Measurements from ENCODE around the gene GPBP1L1. TPM values are rescaled to one million over a fixed set of nuclear protein-coding genes. Genes with fewer than 3 reads are reported as not detected.

Gene GPBP1L1
- total RNA-seq, 1 experiment from 2014 or later: 124 TPM

DNA sequence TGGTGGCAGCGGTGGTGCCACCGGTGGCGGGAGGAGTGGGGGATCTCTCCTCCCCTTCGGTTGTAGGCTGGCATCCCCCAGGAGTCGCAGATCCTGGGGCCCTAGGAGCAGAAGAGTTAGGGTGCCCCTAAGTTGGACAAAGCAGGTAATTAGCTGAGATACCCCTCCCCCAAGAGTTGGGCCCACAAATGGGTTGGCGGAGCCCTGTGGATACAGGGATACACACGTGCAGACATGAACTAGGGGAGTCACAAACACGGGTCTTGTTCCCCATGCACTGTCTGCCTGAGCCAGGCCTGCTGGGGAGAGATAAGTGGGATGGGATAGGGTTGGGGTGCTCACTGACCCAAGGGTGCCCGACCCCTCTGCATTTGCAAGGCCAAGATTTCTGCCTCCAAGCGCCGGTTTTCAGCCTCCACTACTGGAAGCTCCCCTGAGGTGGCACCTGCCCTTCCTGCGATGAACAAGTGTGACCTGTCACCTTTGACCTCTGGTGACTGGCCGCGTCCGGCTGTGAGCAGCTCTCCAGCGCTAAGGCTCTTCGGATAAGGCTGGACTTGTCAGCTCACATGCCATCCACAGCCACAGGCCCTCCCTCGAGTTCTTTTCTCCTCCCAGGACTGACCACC is 64.3 kb downstream of the GPBP1L1 start:
- Histone ChIP-seq H4K20me1 (ENCODE audit: insufficient read depth) (no peaks in the 10 kb centered on the region), H3K9me2 (ENCODE audit: insufficient read depth) (no peaks in the 10 kb centered on the region), H3K4me1 (replicated peaks; ENCODE audit: insufficient read depth) (no peaks in the 10 kb centered on the region), H3K4me3 (no peak overlapping the region), H3K27ac (no peak overlapping the region), H3F3A (ENCODE audit: insufficient read depth, low read depth) (peaks cover 48% of the 10 kb centered on the region; the same call in 1 of the 2 replicates), H3K9me3 (ENCODE audit: insufficient read depth, low read depth) (no peaks in the 10 kb centered on the region), H3K79me2 (ENCODE audit: low read depth) (no peaks in the 10 kb centered on the region), H3K36me3 (ENCODE audit: low read depth) (0 out of 2 replicates have a peak, but pooled peaks cover 2% of the 10 kb centered on the region), H2AFZ (no peak overlapping the region), H3K4me2 (no peak overlapping the region), H3K27me3 (ENCODE audit: insufficient read depth, low read depth) (no peaks in the 10 kb centered on the region)
- ChIA-PET CTCF (no interaction called here), POLR2A (ENCODE audit: unreplicated experiment) (no interaction called here)
- no peak for DNase-seq
- BruUV-seq (replicated peaks): no TSS peak
- no peak for TF ChIP-seq EZH2 (IDR thresholded peaks at IDR 0.05; ENCODE audit: low read depth)
- TF ChIP-seq, protein P1, sequence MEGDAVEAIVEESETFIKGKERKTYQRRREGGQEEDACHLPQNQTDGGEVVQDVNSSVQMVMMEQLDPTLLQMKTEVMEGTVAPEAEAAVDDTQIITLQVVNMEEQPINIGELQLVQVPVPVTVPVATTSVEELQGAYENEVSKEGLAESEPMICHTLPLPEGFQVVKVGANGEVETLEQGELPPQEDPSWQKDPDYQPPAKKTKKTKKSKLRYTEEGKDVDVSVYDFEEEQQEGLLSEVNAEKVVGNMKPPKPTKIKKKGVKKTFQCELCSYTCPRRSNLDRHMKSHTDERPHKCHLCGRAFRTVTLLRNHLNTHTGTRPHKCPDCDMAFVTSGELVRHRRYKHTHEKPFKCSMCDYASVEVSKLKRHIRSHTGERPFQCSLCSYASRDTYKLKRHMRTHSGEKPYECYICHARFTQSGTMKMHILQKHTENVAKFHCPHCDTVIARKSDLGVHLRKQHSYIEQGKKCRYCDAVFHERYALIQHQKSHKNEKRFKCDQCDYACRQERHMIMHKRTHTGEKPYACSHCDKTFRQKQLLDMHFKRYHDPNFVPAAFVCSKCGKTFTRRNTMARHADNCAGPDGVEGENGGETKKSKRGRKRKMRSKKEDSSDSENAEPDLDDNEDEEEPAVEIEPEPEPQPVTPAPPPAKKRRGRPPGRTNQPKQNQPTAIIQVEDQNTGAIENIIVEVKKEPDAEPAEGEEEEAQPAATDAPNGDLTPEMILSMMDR (conservative IDR thresholded peaks at IDR 0.05): no peak
- intact Hi-C loops (cut with micrococcal nuclease; ENCODE audit: unreplicated experiment): no loop called here

DNA sequence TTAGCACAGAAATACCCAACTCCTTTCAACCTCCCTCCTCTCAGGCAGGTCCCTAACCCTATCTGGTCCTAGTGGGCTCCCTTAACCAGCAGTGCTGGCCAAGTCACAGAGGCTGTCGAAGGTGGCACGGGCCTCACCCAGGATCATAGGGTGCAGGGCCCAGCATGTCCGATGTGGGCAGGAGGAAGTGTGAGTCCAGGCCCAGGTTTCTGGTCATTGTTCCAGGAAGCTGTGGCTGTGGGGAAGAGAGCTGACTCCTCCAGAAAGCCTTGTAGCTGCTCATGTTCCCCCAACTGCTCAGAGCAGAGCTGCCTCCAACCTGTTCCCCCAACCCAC is 64.9 kb downstream of the GPBP1L1 start:
- Histone ChIP-seq H4K20me1 (ENCODE audit: insufficient read depth) (no peaks in the 10 kb centered on the region), H3K27ac (no peak overlapping the region), H3F3A (ENCODE audit: insufficient read depth, low read depth) (peaks cover 54% of the 10 kb centered on the region; the same call in 1 of the 2 replicates), H3K4me3 (no peak overlapping the region), H3K79me2 (ENCODE audit: low read depth) (no peaks in the 10 kb centered on the region), H3K27me3 (ENCODE audit: insufficient read depth, low read depth) (no peaks in the 10 kb centered on the region), H2AFZ (no peak overlapping the region), H3K9me2 (ENCODE audit: insufficient read depth) (no peaks in the 10 kb centered on the region), H3K36me3 (ENCODE audit: low read depth) (peaks cover 7% of the 10 kb centered on the region; the same call in 1 of the 2 replicates), H3K4me1 (replicated peaks; ENCODE audit: insufficient read depth) (no peaks in the 10 kb centered on the region), H3K4me2 (no peak overlapping the region), H3K9me3 (ENCODE audit: insufficient read depth, low read depth) (no peaks in the 10 kb centered on the region)
- CTCF ChIA-PET: no interaction called here
- POLR2A ChIA-PET (ENCODE audit: unreplicated experiment): no interaction called here
- intact Hi-C loops (cut with micrococcal nuclease; ENCODE audit: unreplicated experiment): no loop called here
- BruUV-seq (replicated peaks): no TSS peak
- TF ChIP-seq EZH2 (IDR thresholded peaks at IDR 0.05; ENCODE audit: low read depth): no peak
- TF ChIP-seq, protein P1 (conservative IDR thresholded peaks at IDR 0.05): no peak
- no peak for DNase-seq

DNA sequence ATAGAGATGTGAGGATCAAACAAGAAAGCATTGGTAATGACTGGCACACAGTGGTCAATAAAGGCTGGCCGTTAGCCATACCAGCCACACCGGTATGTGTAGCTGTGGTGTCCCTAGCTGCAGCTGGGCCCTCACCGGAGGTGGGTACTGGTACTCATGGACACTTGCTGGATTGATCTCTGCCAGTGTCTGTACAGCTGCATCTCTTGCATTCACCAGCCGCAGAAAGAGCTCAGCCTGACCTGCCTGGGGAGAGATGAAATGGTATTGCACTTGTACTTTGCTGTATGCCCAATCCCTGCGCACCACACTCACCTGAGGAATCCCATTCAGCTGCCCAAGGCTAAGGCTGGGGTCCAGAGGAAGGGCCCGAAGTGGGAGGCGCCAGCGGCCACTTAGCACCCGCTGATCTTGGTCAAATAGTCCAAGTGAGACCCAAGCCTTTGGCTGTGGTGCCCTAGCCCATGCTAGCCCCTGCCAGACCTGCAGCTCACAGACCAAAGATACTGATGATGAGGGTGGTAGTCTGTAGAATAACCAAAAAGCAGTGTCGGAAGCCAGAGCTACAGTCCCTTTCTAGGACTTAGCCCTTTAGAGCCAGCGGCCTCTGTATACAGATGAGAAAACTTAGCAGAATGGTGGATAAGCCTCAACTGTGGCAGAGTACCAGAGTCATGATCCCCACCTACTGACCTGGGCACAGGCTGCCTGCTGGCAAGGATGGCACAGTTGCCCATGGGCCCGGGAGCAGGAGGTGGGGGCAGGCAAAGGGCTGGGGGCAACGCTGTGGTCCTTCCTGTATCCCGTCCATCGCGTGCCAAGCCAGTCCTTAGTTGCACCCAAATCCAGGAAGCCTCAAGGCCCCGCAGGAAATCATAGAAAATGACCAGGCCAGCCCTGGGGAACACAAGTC is 65.5 kb downstream of the GPBP1L1 start:
- no peak overlapping the region for H3K4me3 ChIP-seq
- peaks cover 13% of the 10 kb centered on the region for H3K36me3 ChIP-seq (ENCODE audit: low read depth)
- H3K9me3 ChIP-seq (ENCODE audit: insufficient read depth, low read depth): no peaks in the 10 kb centered on the region
- H3K9me2 ChIP-seq (ENCODE audit: insufficient read depth): no peaks in the 10 kb centered on the region
- no peaks in the 10 kb centered on the region for H3K4me1 ChIP-seq (replicated peaks; ENCODE audit: insufficient read depth)
- H3K79me2 ChIP-seq (ENCODE audit: low read depth): no peaks in the 10 kb centered on the region
- ChIA-PET POLR2A (ENCODE audit: unreplicated experiment) (no interaction called here), CTCF (no interaction called here)
- no peak for DNase-seq
- TF ChIP-seq EZH2 (IDR thresholded peaks at IDR 0.05; ENCODE audit: low read depth): no peak
- TF ChIP-seq, protein P1 (conservative IDR thresholded peaks at IDR 0.05): no peak
- no peaks in the 10 kb centered on the region for H4K20me1 ChIP-seq (ENCODE audit: insufficient read depth)
- intact Hi-C loops (cut with micrococcal nuclease; ENCODE audit: unreplicated experiment): no loop called here
- no peaks in the 10 kb centered on the region for H3K27me3 ChIP-seq (ENCODE audit: insufficient read depth, low read depth)
- H3K4me2 ChIP-seq: no peak overlapping the region
- no peak overlapping the region for H3K27ac ChIP-seq
- H3F3A ChIP-seq (ENCODE audit: insufficient read depth, low read depth): peaks cover 56% of the 10 kb centered on the region; the same call in 1 of the 2 replicates
- no peak overlapping the region for H2AFZ ChIP-seq
- no TSS peak for BruUV-seq (replicated peaks)
